Mammary epithelial cell (primary cell): Measurements from ENCODE around the gene PPARA.

Source experiments
- EZH2 ChIP-seq: IDR thresholded peaks from 2 replicates; pipeline ENCODE4 v1.6.1; 2012; ENCODE audit warnings: low read length, inconsistent platforms, borderline replicate concordance
- TF ChIP-seq, protein P1 (sequence below), 2 donors: IDR thresholded peaks in 1 of 2; conservative IDR thresholded peaks in 1 of 2; 2 replicates each; pipeline ENCODE4 v1.5.1; 2011 to 2012; ENCODE audit warnings: inconsistent platforms in 2 of 2, low read length in 2 of 2, mild to moderate bottlenecking in 2 of 2, control low read depth in 1 of 2, low read depth in 1 of 2; ENCODE audit not compliant: insufficient read depth in 1 of 2; ENCODE audit errors: extremely low read depth in 1 of 2

DNA sequence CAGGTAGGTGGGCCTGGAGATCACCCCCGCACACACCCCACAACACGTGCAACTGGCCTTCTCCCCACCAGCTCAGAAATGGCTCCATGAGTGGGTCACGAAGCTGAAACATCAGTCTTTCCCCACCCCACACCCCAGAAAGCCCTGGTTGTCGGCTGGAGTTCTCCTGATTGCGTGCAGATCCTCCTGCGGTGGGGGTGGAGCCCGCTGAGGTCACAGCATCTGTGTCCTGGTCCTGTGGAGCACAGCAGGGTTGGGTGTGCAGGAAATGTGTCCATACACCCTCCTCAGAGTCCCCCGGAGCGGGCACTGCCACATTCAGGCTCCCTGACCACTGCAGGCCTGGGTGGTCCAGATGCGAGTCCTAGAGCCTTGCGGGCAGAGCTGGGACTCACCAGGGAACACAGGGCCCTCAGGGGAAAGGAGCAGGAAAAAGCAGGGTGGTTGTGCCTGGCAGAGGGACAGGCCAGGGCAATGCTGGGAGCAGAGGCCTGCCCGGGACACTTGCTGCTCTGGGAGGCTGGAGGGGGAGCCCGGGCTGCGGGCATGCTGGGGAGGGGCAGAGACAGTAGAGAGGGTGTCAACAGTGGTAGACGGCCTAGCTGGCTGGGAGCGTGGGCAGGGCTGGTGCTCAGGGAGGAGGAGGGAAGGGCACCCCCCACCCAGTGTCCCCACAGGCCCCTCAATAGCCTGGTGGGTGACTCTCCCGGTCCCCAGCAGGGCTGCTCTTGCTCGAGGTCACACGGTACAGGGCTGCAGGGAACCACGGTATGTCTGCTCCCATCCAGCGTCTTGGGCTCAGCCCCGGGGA is 42.4 kb upstream of the PPARA start:
- TF ChIP-seq, protein P1, sequence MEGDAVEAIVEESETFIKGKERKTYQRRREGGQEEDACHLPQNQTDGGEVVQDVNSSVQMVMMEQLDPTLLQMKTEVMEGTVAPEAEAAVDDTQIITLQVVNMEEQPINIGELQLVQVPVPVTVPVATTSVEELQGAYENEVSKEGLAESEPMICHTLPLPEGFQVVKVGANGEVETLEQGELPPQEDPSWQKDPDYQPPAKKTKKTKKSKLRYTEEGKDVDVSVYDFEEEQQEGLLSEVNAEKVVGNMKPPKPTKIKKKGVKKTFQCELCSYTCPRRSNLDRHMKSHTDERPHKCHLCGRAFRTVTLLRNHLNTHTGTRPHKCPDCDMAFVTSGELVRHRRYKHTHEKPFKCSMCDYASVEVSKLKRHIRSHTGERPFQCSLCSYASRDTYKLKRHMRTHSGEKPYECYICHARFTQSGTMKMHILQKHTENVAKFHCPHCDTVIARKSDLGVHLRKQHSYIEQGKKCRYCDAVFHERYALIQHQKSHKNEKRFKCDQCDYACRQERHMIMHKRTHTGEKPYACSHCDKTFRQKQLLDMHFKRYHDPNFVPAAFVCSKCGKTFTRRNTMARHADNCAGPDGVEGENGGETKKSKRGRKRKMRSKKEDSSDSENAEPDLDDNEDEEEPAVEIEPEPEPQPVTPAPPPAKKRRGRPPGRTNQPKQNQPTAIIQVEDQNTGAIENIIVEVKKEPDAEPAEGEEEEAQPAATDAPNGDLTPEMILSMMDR (conservative IDR thresholded peaks at IDR 0.05 in 1 of 2, IDR thresholded peaks at IDR 0.05 in 1 of 2; ENCODE audit: extremely low read depth in 1 of 2, insufficient read depth in 1 of 2, low read depth in 1 of 2, low read length in 2 of 2): no peak
- no peak for TF ChIP-seq EZH2
